Kasumi-1 (cell line): ENCODE results near the gene MMP24.
"Not testable (repeated sequence)": the region's sequence is repeated elsewhere in the genome, so short reads cannot be mapped to it uniquely, and the experiment has no call there.

Source experiments
- DNase-seq, 2 experiments: peaks; one replicate each; lab custom pipeline; 2025; lab: John Stamatoyannopoulos, UW

The MMP24 gene

DNA sequence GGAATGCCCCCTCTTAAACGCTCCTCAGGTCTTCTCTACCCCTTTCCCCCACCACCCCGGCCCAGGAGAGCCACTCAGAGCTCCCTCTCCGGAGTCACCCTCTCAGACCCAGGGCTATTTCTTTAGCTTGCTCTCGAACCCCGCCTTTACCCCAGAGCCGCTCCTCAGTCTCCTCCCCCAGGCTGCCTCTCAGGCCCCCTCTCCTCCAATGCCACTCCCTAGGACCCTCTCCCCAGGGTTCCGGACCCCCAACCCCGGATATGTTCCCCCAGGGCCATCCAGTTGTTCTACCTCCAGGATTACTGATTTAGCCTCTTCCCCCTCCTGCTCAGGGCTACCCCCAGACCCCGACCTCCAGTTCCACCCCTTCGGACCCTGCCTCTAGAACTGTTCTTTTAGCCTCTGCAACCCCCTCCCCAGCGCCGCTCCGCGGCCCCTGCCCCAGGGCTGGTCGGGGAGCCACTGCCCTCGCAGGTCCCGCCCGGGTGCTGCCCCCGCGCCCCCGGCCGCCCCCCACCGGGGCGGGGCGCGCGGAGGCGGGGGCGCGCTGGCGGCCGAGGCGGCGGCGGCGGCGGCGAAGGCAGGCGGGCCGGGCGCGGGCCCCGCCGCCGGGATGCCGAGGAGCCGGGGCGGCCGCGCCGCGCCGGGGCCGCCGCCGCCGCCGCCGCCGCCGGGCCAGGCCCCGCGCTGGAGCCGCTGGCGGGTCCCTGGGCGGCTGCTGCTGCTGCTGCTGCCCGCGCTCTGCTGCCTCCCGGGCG, at the start of gene MMP24:
Gene MMP24, plus strand, starts transcription at position 565 of the 758 bp plus-strand sequence. Its CDS starts 49 bp downstream, at position 614.
- DNase-seq = no peak

- DNase-seq = no peak
Measured at GRCh38 chr20:35179292-35180212, 46.9 kb upstream of the MMP24 start.

DNA sequence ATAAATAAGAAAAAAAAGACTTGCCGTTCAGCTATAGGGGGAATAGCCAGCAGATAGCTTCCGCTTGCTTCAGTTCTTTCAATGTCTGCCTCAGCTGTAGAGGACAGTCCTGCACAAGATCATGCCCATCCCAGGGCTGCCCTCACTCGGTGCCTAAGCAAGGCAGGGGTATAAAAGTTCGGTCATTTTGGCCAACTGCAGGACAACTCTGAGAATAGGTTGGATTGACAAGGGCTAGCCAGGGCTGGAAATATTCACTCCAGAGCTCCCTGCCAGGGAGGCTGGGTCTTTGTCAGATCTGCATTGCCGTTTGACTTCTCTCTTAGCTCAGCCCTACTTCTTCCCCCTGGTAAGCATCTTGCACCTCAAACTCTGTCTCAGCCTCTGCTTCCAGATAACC, 46.2 kb upstream of the MMP24 start:
- no peak for DNase-seq

DNA sequence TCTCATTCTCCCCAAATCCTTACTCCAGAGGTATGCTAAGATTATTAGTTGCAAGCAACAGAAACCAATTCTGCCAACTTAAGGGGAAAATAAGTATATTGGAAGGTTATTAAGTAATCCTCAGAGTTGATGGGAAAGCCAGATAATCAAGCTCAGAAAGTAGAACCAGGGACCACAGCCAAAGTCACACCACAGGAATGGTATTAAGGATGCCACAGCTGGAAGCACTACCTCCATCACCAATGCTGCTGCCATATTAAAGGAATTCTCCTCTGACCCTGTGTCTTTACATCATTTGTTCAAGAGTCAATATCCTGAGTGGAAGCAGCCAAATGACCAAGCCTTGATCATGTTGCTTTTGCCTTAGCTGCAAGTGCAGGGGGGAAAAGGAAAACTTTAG, 44.8 kb upstream of the MMP24 start:
- no peak for DNase-seq

GRCh38 chr20:35186691-35187289, 39.7 kb upstream of the MMP24 start:
- DNase-seq = not testable (repeated sequence)

- DNase-seq = no peak
Measured at GRCh38 chr20:35187584-35188190, 38.8 kb upstream of the MMP24 start.

DNA sequence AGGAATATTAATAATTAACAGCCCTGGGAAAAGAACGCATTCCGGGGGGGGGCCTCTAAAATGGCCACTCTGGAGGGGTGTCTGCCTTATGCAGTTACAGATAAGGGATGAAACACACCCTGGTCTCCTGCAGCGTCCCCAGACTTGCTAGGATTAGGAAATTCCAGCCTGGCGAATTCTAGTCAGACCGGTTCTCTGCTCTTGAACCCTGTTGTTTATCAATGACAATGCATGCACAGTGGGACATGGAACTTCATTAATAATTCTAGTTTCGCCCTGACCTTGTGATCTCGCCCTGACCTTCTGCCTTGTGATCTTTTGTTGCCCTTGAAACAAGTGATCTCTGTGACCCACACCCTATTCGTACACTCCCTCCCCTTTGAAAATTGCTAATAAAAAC, 37.3 kb upstream of the MMP24 start:
- DNase-seq = not testable (repeated sequence)

DNA sequence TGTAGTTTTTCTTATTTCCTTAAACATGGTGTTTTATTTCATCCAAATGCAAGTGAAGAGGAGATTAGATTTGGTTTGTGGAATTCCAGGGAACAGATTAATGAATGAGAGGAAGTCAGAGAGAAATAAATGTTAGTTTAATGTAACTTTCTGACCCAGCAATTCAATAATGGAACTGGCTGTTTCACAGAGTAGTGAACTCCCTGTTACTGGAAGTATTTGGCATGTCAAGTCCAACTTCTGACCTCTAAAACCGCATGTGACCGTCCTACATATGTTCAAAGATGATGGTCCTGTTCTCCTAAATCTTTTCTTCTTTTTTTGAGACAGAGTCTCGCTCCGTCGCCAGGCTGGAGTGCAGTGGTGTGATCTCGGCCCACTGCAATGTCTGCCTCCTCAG, 35.9 kb upstream of the MMP24 start:
- DNase-seq = no peak

GRCh38 chr20:35191419-35192117, 34.9 kb upstream of the MMP24 start:
- DNase-seq = no peak

GRCh38 chr20:35192118-35192872, 34.2 kb upstream of the MMP24 start:
- no peak for DNase-seq

DNA sequence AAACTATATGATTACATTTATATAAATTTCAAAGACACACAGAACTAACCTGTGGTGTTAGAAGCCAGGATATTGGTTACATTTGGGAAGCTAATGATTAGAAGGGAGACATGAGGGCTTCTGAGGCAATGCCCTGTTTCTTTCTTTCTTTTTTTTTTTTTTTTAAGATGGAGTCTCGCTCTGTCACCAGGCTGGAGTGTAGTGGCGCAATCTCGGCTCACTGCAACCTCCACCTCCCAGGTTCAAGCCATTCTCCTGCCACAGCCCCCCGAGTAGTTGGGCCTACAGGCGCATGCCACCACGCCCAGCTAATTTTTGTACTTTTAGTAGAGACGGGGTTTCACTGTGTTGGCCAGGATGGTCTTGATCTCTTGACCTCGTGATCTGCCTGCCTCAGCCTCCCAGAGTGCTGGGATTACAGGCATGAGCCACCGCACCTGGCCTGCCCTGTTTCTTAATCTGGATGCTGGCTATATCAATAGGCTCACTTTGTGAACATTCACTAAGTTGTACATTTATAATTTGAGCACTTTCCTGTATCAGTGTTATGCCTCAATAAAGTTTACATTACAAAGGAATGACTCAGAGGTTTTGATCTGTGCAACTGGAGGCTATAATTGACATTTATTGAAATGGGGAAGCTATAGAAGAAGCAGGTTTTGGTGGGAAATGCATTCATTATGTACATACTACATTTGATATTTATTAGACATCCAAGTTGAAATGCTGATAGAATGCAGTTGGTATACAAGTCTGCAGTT, 33.3 kb upstream of the MMP24 start:
- not testable (repeated sequence) for DNase-seq

- DNase-seq = peak in 1 of 2 experiments; percentile 26
Measured at GRCh38 chr20:35196313-35196712, 30.2 kb upstream of the MMP24 start.

DNA sequence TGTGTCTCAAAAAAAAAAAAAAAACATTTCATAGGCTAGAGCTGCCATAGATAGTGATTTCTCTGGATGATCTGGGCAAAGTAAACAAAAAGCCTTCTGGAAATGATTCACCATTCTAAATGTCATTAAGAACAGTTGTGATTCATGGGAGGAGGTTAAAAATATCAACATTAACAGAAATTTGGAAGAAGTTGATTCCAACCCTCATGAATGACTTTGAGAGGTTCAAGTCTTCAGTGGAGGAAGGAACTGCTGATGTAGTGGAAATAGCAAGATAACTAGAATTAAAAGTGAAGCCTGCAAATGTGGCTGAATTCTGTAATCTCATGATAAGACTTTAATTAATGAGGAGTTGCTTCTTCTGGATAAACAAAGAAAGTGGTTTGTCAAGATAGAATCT, 26.8 kb upstream of the MMP24 start:
- DNase-seq = no peak

GRCh38 chr20:35200267-35200666, 26.2 kb upstream of the MMP24 start:
- DNase-seq = no peak

DNA sequence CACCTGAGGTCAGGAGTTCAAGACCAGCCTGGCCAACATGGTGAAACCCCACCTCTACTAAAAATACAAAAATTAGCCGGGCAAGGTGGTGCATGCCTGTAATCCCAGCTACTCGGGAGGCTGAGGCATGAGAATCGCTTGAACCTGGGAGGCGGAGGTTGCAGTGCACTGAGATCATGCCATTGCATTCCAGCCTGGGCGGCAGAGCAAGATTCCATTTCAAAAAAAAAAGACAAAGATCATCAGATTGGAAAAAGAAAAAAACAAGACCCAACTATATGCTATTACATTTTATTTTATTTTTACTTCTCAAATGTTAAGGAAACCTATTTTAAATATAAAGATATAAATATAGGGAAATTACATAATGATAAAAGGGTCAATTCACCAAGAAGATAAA, 25.0 kb upstream of the MMP24 start:
- DNase-seq = not testable (repeated sequence)

DNA sequence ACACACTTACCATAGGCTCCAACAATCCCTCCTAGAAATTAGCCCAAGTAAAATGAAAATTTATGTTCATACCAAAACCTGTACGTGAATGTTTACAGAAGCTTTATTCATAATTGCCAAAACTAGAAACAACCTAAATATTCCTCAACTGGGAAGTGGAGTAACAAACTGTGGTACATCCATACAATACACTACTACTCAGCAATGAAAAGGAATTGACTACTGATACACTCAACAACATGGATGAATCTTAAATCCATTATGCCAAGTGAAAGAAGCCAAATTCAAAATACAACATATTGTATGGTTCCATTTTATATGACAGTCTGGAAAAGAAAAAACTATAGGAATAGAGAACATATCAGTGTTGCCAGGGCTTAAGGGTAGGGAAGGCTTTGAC, 19.7 kb upstream of the MMP24 start:
- no peak for DNase-seq

GRCh38 chr20:35207950-35208611, 18.4 kb upstream of the MMP24 start:
- DNase-seq = peak; percentile 87 to 90

DNA sequence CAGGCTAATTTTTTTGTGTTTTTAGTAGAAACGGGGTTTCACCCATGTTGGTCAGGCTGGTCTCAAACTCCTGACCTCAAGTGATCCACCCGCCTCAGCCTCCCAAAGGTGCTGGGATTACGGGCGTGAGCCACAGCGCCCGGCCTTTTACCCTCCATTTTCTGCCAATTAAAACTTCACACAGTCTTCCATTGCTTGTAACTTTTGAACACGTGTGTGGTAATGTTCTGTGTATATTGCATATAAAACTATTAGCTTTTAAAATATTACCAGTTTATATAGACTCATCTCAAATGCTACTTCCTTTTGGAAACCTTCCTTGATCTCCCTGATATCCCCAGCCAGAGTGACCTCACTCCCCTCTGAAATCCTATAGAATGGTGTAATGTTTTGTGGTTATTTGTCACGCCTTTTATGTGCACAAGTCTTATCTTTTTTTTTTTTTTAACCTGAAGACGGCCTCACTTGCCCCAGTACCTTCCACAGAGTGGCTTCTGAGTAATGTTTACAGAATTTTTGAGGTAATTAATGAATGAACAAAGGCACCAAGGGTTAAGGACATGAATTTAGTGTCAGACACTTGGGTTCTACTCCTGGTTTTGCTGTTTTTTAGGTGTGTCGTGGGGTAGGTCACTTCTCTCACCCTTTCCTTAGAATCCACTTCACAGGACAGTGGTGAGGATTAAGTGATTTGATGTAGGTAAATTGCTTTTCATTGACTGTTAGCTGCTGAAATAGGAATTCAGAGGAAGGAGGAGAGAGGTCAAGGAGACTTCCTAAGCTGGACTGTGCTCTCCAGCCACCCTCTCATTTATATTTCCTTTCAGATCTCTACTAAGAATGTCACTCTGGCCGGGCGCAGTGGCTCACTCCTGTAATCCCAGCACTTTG, 11.2 kb upstream of the MMP24 start:
- DNase-seq = no peak
